ENCODE data around the gene GPBP1L1. TPM values are rescaled to one million over a fixed set of nuclear protein-coding genes. Genes with fewer than 3 reads are reported as not detected.

Gene GPBP1L1
- polyA plus RNA-seq, 1 donor from 2014 or later, result 55.1 TPM

GRCh38 chr1:45660336-45660735, 26.0 kb downstream of the GPBP1L1 start:
- Histone ChIP-seq H3K9me3 (ENCODE audit: low read length) (no peaks in the 10 kb centered on the region), H4K20me1 (ENCODE audit: insufficient read depth) (no peaks in the 10 kb centered on the region), H3K27me3 (ENCODE audit: insufficient read depth, low read depth, low read length) (no peaks in the 10 kb centered on the region), H3K9ac (ENCODE audit: low read length) (no peak overlapping the region), H3K79me2 (replicated peaks; ENCODE audit: insufficient read depth, low read length) (peaks cover 32% of the 10 kb centered on the region), H3K4me3 (ENCODE audit: low read length) (no peak overlapping the region), H3K9me2 (ENCODE audit: insufficient read depth, low read length) (no peaks in the 10 kb centered on the region), H3K4me2 (ENCODE audit: low read length) (no peak overlapping the region), H3K36me3 (ENCODE audit: insufficient read depth, low read length) (peaks cover 1% of the 10 kb centered on the region), H3K27ac (ENCODE audit: low read length) (no peak overlapping the region), H2AFZ (ENCODE audit: low read depth, low read length) (no peak overlapping the region), H3F3A (ENCODE audit: insufficient read depth, low read length, poor library complexity, severe bottlenecking) (no peaks in the 10 kb centered on the region)
- no peak for TF ChIP-seq CTCF (IDR thresholded peaks at IDR 0.05; ENCODE audit: poor library complexity, severe bottlenecking)
- no peak for TF ChIP-seq SMC3 (conservative IDR thresholded peaks at IDR 0.05; ENCODE audit: poor library complexity)
- no peak for TF ChIP-seq MXI1 (conservative IDR thresholded peaks at IDR 0.05; ENCODE audit: poor library complexity, severe bottlenecking)
- TF ChIP-seq, protein P1, sequence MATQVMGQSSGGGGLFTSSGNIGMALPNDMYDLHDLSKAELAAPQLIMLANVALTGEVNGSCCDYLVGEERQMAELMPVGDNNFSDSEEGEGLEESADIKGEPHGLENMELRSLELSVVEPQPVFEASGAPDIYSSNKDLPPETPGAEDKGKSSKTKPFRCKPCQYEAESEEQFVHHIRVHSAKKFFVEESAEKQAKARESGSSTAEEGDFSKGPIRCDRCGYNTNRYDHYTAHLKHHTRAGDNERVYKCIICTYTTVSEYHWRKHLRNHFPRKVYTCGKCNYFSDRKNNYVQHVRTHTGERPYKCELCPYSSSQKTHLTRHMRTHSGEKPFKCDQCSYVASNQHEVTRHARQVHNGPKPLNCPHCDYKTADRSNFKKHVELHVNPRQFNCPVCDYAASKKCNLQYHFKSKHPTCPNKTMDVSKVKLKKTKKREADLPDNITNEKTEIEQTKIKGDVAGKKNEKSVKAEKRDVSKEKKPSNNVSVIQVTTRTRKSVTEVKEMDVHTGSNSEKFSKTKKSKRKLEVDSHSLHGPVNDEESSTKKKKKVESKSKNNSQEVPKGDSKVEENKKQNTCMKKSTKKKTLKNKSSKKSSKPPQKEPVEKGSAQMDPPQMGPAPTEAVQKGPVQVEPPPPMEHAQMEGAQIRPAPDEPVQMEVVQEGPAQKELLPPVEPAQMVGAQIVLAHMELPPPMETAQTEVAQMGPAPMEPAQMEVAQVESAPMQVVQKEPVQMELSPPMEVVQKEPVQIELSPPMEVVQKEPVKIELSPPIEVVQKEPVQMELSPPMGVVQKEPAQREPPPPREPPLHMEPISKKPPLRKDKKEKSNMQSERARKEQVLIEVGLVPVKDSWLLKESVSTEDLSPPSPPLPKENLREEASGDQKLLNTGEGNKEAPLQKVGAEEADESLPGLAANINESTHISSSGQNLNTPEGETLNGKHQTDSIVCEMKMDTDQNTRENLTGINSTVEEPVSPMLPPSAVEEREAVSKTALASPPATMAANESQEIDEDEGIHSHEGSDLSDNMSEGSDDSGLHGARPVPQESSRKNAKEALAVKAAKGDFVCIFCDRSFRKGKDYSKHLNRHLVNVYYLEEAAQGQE (IDR thresholded peaks at IDR 0.05; ENCODE audit: borderline replicate concordance), result no peak
- no peak for TF ChIP-seq TAF1 (IDR thresholded peaks at IDR 0.05; ENCODE audit: low read depth)

DNA sequence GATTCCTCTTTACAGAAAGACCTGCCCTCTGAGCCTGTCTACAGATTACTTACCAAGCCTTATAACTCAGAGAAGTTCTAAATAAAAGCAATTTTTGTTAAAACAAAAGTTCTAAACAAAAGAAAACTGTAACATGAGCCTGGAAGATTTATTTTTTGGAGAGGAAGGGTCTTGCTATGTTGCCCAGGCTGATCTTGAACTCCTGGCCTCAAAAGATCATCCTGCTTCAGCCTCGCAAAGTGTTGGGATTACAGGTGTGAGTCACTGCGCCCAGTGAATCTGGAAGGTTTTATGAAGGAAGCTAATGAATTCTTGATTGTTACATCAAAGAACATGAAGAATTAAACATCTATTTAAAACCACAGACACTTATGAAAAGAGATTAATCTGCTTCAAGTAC, 27.1 kb downstream of the GPBP1L1 start:
- H3K79me2 ChIP-seq (replicated peaks; ENCODE audit: insufficient read depth, low read length), result peaks cover 24% of the 10 kb centered on the region
- H3K4me2 ChIP-seq (ENCODE audit: low read length), result no peak overlapping the region
- peaks cover 12% of the 10 kb centered on the region for H3K36me3 ChIP-seq (ENCODE audit: insufficient read depth, low read length)
- H4K20me1 ChIP-seq (ENCODE audit: insufficient read depth), result no peaks in the 10 kb centered on the region
- no peak overlapping the region for H3K9ac ChIP-seq (ENCODE audit: low read length)
- H3K9me2 ChIP-seq (ENCODE audit: insufficient read depth, low read length), result no peaks in the 10 kb centered on the region
- H3K27me3 ChIP-seq (ENCODE audit: insufficient read depth, low read depth, low read length), result no peaks in the 10 kb centered on the region
- H3K9me3 ChIP-seq (ENCODE audit: low read length), result no peaks in the 10 kb centered on the region
- H2AFZ ChIP-seq (ENCODE audit: low read depth, low read length), result no peak overlapping the region
- no peak overlapping the region for H3K27ac ChIP-seq (ENCODE audit: low read length)
- H3K4me3 ChIP-seq (ENCODE audit: low read length), result no peak overlapping the region
- no peaks in the 10 kb centered on the region for H3F3A ChIP-seq (ENCODE audit: insufficient read depth, low read length, poor library complexity, severe bottlenecking)
- TF ChIP-seq POLR2AphosphoS5 (IDR thresholded peaks at IDR 0.05) (no peak), SMC3 (conservative IDR thresholded peaks at IDR 0.05; ENCODE audit: poor library complexity) (no peak), RAD21 (conservative IDR thresholded peaks at IDR 0.05) (no peak), TAF1 (IDR thresholded peaks at IDR 0.05; ENCODE audit: low read depth) (no peak), EP300 (conservative IDR thresholded peaks at IDR 0.05; ENCODE audit: poor library complexity, severe bottlenecking) (no peak), CTCF (IDR thresholded peaks at IDR 0.05; ENCODE audit: poor library complexity, severe bottlenecking) (no peak), EZH2 (IDR thresholded peaks at IDR 0.05; ENCODE audit: borderline replicate concordance, insufficient read depth, low read length, poor library complexity, severe bottlenecking) (no peak)

Data from neural cell (in vitro differentiated cells).